GM23338 (cell line): ENCODE results near the gene HNRNPUL2. TPM values are rescaled to one million over a fixed set of nuclear protein-coding genes. Genes with fewer than 3 reads are reported as not detected.

ENCODE experiments used
- ATAC-seq: fragments of 200-7000 bp; cut with Tn5 transposase; 3 replicates; pipeline ENCODE4 v1.9.1; 2020
- DNase-seq: peaks from one replicate; pipeline ENCODE4 v3.0.0-alpha.2; 2015; ENCODE audit warnings: low spot score
- H2AFZ ChIP-seq: fragments of 200-600 bp; sonication (generic); 2 replicates; pipeline ENCODE4 v1.8.0; 2016; ENCODE audit warnings: antibody characterized with exemption, mild to moderate bottlenecking, moderate library complexity
- H3F3A ChIP-seq: fragments of 200-600 bp; sonication (generic); replicated peaks from 2 replicates; pipeline ENCODE4 v1.8.0; 2017; ENCODE audit warnings: antibody characterized with exemption, mixed run types, low read depth
- H3K27ac ChIP-seq: fragments of 200-600 bp; sonication (generic); 2 replicates; pipeline ENCODE4 v1.6.1; 2016; ENCODE audit warnings: low read depth
- H3K27me3 ChIP-seq: fragments of 200-600 bp; sonication (generic); 2 replicates; pipeline ENCODE4 v1.8.0; 2016; ENCODE audit warnings: mild to moderate bottlenecking, mixed run types, moderate library complexity; ENCODE audit not compliant: insufficient read depth
- H3K36me3 ChIP-seq: fragments of 200-600 bp; sonication (generic); 2 replicates; pipeline ENCODE4 v1.8.0; 2016; ENCODE audit warnings: mild to moderate bottlenecking; ENCODE audit not compliant: insufficient read depth
- H3K4me1 ChIP-seq: fragments of 200-600 bp; sonication (generic); 2 replicates; pipeline ENCODE4 v1.8.0; 2016; ENCODE audit warnings: mild to moderate bottlenecking, moderate library complexity; ENCODE audit not compliant: insufficient read depth
- H3K4me2 ChIP-seq: fragments of 200-600 bp; sonication (generic); 2 replicates; pipeline ENCODE4 v1.7.1; 2017; ENCODE audit warnings: mixed run types
- H3K4me3 ChIP-seq: fragments of 200-600 bp; sonication (generic); 2 replicates; pipeline ENCODE4 v1.6.1; 2016; ENCODE audit warnings: mixed run types
- H3K79me2 ChIP-seq: fragments of 200-600 bp; sonication (generic); replicated peaks from 2 replicates; pipeline ENCODE4 v1.8.0; 2017; ENCODE audit warnings: mild to moderate bottlenecking; ENCODE audit not compliant: insufficient read depth
- H3K9me2 ChIP-seq: fragments of 200-600 bp; sonication (generic); 2 replicates; pipeline ENCODE4 v1.8.0; 2017; ENCODE audit not compliant: insufficient read depth
- H4K20me1 ChIP-seq: fragments of 200-600 bp; sonication (generic); replicated peaks from 2 replicates; pipeline ENCODE4 v1.8.0; 2017; ENCODE audit warnings: mild to moderate bottlenecking; ENCODE audit not compliant: insufficient read depth
- H3K27ac Mint-ChIP-seq: 2 replicates; pipeline ENCODE4 v1.8.0; 2020; ENCODE audit warnings: inconsistent platforms, mild to moderate bottlenecking, moderate library complexity, mixed read lengths
- H3K27me3 Mint-ChIP-seq: 3 replicates; pipeline ENCODE4 v1.8.0; 2022; ENCODE audit warnings: low read depth, mild to moderate bottlenecking, moderate library complexity, mixed read lengths, inconsistent platforms; ENCODE audit not compliant: insufficient read depth, poor library complexity
- H3K36me3 Mint-ChIP-seq: 3 replicates; pipeline ENCODE4 v1.8.0; 2021; ENCODE audit warnings: low read depth, mild to moderate bottlenecking, inconsistent platforms, moderate library complexity, mixed read lengths
- H3K4me1 Mint-ChIP-seq: 3 replicates; pipeline ENCODE4 v1.8.0; 2020; ENCODE audit warnings: mild to moderate bottlenecking, inconsistent platforms, mixed read lengths
- H3K4me3 Mint-ChIP-seq: 3 replicates; pipeline ENCODE4 v1.8.0; 2021; ENCODE audit warnings: moderate library complexity, mild to moderate bottlenecking, inconsistent platforms, mixed read lengths
- H3K9me3 Mint-ChIP-seq: 3 replicates; pipeline ENCODE4 v1.8.0; 2020; ENCODE audit warnings: moderate library complexity, mild to moderate bottlenecking, inconsistent platforms, mixed read lengths
- CREB1 ChIP-seq: fragments of 250-450 bp; sonication (Bioruptor Pico); IDR thresholded peaks from 2 replicates; pipeline ENCODE4 v1.5.0; 2020; ENCODE audit warnings: low read depth, mild to moderate bottlenecking, moderate library complexity
- ETS1 ChIP-seq: IDR thresholded peaks from 2 replicates; pipeline ENCODE4 v1.6.1; 2016; ENCODE audit warnings: antibody characterized with exemption
- JUNB ChIP-seq: IDR thresholded peaks from one replicate; pipeline ENCODE4 v1.6.1; 2016; ENCODE audit warnings: antibody characterized with exemption; ENCODE audit not compliant: unreplicated experiment
- ZNF331 ChIP-seq: fragments of 250-450 bp; sonication (Bioruptor Pico); IDR thresholded peaks from 2 replicates; pipeline ENCODE4 v1.5.0; 2020; ENCODE audit warnings: low read depth, mild to moderate bottlenecking, moderate library complexity
- ZNF462 ChIP-seq: fragments of 250-450 bp; sonication (Bioruptor Pico); IDR thresholded peaks from 2 replicates; pipeline ENCODE4 v1.5.0; 2020; ENCODE audit warnings: mild to moderate bottlenecking, moderate library complexity
- polyA plus RNA-seq: library from polyadenylated mRNA; unstranded; fragments of >200 nt; fragmentation: Nextera tagmentation; extraction: Ambion mirVana; gene quantifications from 2 replicates; pipeline ENCODE4 v1.2.1, GENCODE V29; 2016
- total RNA-seq: library from RNA; depleted of rRNA; stranded (reverse); fragments of >200 nt; shearing (Covaris generic); gene quantifications from 2 replicates; pipeline ENCODE4 v1.2.3, GENCODE V29; 2014

HNRNPUL2 gene
- total and polyA plus RNA-seq, 2 experiments from 2014 or later, result 9.4 to 18.3 TPM

GRCh38 chr11:62709247-62710000 is 17.8 kb downstream of the HNRNPUL2 start (continued):
- peak; percentile 89 for TF ChIP-seq ETS1
- TF ChIP-seq ZNF331 (CRISPR knock-in tag), result no peak
- TF ChIP-seq ZNF462 (CRISPR knock-in tag), result no peak

GRCh38 chr11:62708793-62709192 is 18.5 kb downstream of the HNRNPUL2 start:
- H3K4me3 Mint-ChIP-seq, result peak overlapping the region; percentile 92
- peak overlapping the region; percentile 93 for H2AFZ ChIP-seq
- TF ChIP-seq CREB1 (CRISPR knock-in tag), result no peak
- TF ChIP-seq ZNF462 (CRISPR knock-in tag), result no peak
- no peak for TF ChIP-seq JUNB
- TF ChIP-seq ETS1, result no peak

More at GRCh38 chr11:62708793-62709192, 18.5 kb downstream of the HNRNPUL2 start:
- peak overlapping the region; percentile 82 for H3K4me3 ChIP-seq
- peaks cover 27% of the 10 kb centered on the region for H3K27me3 Mint-ChIP-seq
- peak; percentile 14 for ATAC-seq
- peaks cover 47% of the 10 kb centered on the region for H3K4me1 Mint-ChIP-seq
- H3K27ac Mint-ChIP-seq, result peak overlapping the region; percentile 97
- H4K20me1 ChIP-seq, result no peaks in the 10 kb centered on the region; the same call in 1 of the 2 replicates
- peaks cover 27% of the 10 kb centered on the region for H3K36me3 ChIP-seq
- peak; percentile 56 for DNase-seq
- no peaks in the 10 kb centered on the region for H3K9me2 ChIP-seq
- peaks cover 9% of the 10 kb centered on the region for H3K79me2 ChIP-seq
- peak overlapping the region; percentile 98; the same call in 1 of the 2 replicates for H3K27ac ChIP-seq
- no peaks in the 10 kb centered on the region for H3K27me3 ChIP-seq
- peaks cover 47% of the 10 kb centered on the region for H3K36me3 Mint-ChIP-seq
- H3K4me2 ChIP-seq, result peak overlapping the region; percentile 95
- no peaks in the 10 kb centered on the region for H3K9me3 Mint-ChIP-seq
- H3K4me1 ChIP-seq, result peaks cover 31% of the 10 kb centered on the region
- peaks cover 68% of the 10 kb centered on the region for H3F3A ChIP-seq
